Upper lobe of left lung (tissue), 6 donors: ENCODE results near the gene WLS. TPM values are rescaled to one million over a fixed set of nuclear protein-coding genes. Genes with fewer than 3 reads are reported as not detected.

Experiments
- ATAC-seq, 2 donors: fragments of 200-7000 bp; cut with Tn5 transposase; one replicate each; pipeline ENCODE4 v1.9.1; 2022; ENCODE audit warnings: mild to moderate bottlenecking in 2 of 2, moderate library complexity in 2 of 2; ENCODE audit not compliant: low FRiP score in 2 of 2
- DNase-seq, 2 donors: peaks; one replicate each; pipeline ENCODE4 v3.0.0-alpha.2; 2019 to 2020
- H3K27ac ChIP-seq, 4 donors: fragments of 200-600 bp; sonication (generic); one replicate each; pipeline ENCODE4 v1.5.1; 2016 to 2019
- H3K27me3 ChIP-seq, 4 donors: fragments of 200-600 bp; sonication (generic); one replicate each; pipeline ENCODE4 v1.5.1; 2017 to 2019
- H3K36me3 ChIP-seq, 4 donors: fragments of 200-600 bp; sonication (generic); one replicate each; pipeline ENCODE4 v1.5.1; 2016 to 2019
- H3K4me1 ChIP-seq, 4 donors: fragments of 200-600 bp; sonication (generic); one replicate each; pipeline ENCODE4 v1.5.1; 2018 to 2019
- H3K4me3 ChIP-seq, 4 donors: fragments of 200-600 bp; sonication (generic); one replicate each; pipeline ENCODE4 v1.5.1; 2017 to 2019; ENCODE audit warnings: mild to moderate bottlenecking in 2 of 4, moderate library complexity in 1 of 4
- H3K9me3 ChIP-seq, 4 donors: fragments of 200-600 bp; sonication (generic); one replicate each; pipeline ENCODE4 v1.5.1; 2018 to 2019
- EP300 ChIP-seq, 4 donors: sonication (generic); formaldehyde crosslinking; IDR thresholded peaks; one replicate each; pipeline ENCODE4 v1.5.1; 2017; ENCODE audit warnings: antibody characterized with exemption in 4 of 4, control low read depth in 2 of 4
- POLR2A ChIP-seq, 4 donors: fragments of 450-650 bp; IDR thresholded peaks; one replicate each; pipeline ENCODE4 v1.5.1; 2016 to 2017; ENCODE audit warnings: antibody characterized with exemption in 4 of 4, mild to moderate bottlenecking in 2 of 4
- POLR2AphosphoS5 ChIP-seq, 2 donors: sonication (generic); formaldehyde crosslinking; IDR thresholded peaks; one replicate each; pipeline ENCODE4 v1.5.1; 2017; ENCODE audit warnings: antibody characterized with exemption in 2 of 2
- whole genome bisulfite sequencing, 2 donors: methylation state at CpG; one replicate each; pipeline ENCODE4 v1.1.5; 2017 to 2018; 5-methylcytosine and 5-hydroxymethylcytosine counted together
- total RNA-seq, 6 donors: library from RNA; depleted of rRNA in 4 of 6; stranded (reverse); fragments of >200 nt in 4 of 6; gene quantifications; one replicate each; pipeline versions ENCODE4 v1.1.0 to v1.2.1, GENCODE V29; 2016 to 2021
- TF ChIP-seq, protein P1 (sequence below), 6 experiments: fragments of 450-650 bp in 4 of 6; fragments of 200-600 bp in 2 of 6; sonication (generic) in 2 of 6; IDR thresholded peaks; one replicate each; pipeline ENCODE4 v1.5.1; 2016 to 2019; ENCODE audit warnings: antibody characterized with exemption in 6 of 6
- donor health status: DM: no; HTN: no; CAD: no; lungs with moderate emphysema.
- donor health status: DM: no; HTN: yes; CAD: no; lungs with severe emphysema.

Gene WLS
- total RNA-seq, 6 donors from 2014 or later, result 33.5 to 113 (median 61.3) TPM

DNA sequence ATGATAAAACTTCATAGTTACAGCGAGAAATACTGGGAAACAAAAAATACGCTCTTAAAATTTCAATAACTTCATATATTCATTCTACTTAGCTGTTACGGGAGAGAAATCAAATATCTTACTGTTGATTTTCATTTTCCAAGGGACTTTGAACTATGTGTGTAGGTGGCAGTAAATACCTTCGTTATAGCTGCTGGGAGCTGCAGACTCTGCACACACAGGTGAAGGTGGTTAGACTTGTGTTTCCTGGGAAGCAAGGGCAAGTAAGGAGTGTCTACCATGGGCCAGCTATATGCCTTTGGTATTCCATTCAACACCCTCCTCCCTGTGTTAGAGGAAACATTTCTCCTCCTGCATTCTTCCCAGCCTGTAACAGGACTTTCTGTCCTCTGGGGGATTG, 130.5 kb downstream of the WLS start:
- H3K36me3 ChIP-seq, result no peaks in the 10 kb centered on the region
- H3K27ac ChIP-seq, result no peak overlapping the region
- no peaks in the 10 kb centered on the region for H3K4me1 ChIP-seq
- no peak overlapping the region for H3K4me3 ChIP-seq
- DNase-seq, result no peak
- ATAC-seq, result no peak
- TF ChIP-seq, protein P1, sequence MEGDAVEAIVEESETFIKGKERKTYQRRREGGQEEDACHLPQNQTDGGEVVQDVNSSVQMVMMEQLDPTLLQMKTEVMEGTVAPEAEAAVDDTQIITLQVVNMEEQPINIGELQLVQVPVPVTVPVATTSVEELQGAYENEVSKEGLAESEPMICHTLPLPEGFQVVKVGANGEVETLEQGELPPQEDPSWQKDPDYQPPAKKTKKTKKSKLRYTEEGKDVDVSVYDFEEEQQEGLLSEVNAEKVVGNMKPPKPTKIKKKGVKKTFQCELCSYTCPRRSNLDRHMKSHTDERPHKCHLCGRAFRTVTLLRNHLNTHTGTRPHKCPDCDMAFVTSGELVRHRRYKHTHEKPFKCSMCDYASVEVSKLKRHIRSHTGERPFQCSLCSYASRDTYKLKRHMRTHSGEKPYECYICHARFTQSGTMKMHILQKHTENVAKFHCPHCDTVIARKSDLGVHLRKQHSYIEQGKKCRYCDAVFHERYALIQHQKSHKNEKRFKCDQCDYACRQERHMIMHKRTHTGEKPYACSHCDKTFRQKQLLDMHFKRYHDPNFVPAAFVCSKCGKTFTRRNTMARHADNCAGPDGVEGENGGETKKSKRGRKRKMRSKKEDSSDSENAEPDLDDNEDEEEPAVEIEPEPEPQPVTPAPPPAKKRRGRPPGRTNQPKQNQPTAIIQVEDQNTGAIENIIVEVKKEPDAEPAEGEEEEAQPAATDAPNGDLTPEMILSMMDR (IDR thresholded peaks at IDR 0.05), result no peak
- TF ChIP-seq EP300 (IDR thresholded peaks at IDR 0.05) (no peak), POLR2AphosphoS5 (IDR thresholded peaks at IDR 0.05) (no peak), POLR2A (IDR thresholded peaks at IDR 0.05) (no peak)
- WGBS, 2 donors, result 91 to 95% methylated on average over 4 of the region's 4 CpGs
- H3K27me3 ChIP-seq, result no peaks in the 10 kb centered on the region
- no peaks in the 10 kb centered on the region for H3K9me3 ChIP-seq

DNA sequence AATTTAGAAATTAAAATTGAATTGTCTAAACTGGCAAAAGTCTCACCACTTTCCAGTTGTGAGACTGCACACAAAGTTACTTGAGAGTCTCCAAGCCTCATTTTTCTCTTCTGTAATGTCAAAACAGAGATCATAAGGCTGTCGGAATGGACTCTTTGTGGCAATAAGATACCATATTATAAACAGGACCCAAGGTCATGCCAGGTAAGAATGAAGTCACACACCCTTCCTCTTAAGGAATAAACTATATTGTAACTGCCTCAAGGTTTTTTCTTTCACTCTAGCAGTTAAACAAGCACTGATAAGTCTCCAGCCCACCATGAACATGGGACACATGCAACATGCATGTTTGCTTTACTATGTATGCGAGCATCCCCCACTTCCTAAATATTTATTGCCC, 131.8 kb downstream of the WLS start:
- H3K4me1 ChIP-seq, result no peaks in the 10 kb centered on the region
- H3K36me3 ChIP-seq, result no peaks in the 10 kb centered on the region
- ATAC-seq (no peak), DNase-seq (no peak)
- H3K9me3 ChIP-seq, result no peaks in the 10 kb centered on the region
- H3K27ac ChIP-seq, result no peak overlapping the region
- WGBS, 2 donors, result 76 to 84% methylated on average over 2 of the region's 2 CpGs
- no peak for TF ChIP-seq POLR2AphosphoS5 (IDR thresholded peaks at IDR 0.05)
- no peak for TF ChIP-seq POLR2A (IDR thresholded peaks at IDR 0.05)
- TF ChIP-seq EP300 (IDR thresholded peaks at IDR 0.05), result no peak
- TF ChIP-seq, protein P1 (IDR thresholded peaks at IDR 0.05), result no peak
- no peaks in the 10 kb centered on the region for H3K27me3 ChIP-seq
- no peak overlapping the region for H3K4me3 ChIP-seq

DNA sequence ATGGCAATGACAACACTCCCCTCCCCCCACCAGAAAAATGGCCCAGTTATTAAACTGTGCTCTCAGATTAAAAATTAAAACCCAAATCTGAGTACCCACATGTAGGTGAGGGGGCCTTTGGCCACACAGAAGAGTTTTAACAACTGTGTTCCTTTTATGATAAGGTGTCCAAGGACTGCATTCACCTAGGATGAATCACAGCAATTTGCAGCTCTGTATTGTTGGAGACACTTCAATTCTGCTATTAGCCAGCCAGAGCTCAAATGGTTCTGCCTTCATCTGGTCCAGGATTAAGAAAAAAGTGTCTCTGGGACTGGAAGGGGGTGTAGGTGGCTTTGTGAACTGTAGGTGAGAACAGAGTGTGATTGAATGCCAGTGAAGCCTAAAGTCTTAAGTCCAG, 138.6 kb downstream of the WLS start:
- Histone ChIP-seq H3K4me1 (no peaks in the 10 kb centered on the region), H3K27ac (no peak overlapping the region), H3K9me3 (no peaks in the 10 kb centered on the region), H3K36me3 (no peaks in the 10 kb centered on the region), H3K27me3 (no peaks in the 10 kb centered on the region), H3K4me3 (no peak overlapping the region)
- ATAC-seq (no peak), DNase-seq (no peak)
- no peak for TF ChIP-seq POLR2AphosphoS5 (IDR thresholded peaks at IDR 0.05)
- no peak for TF ChIP-seq EP300 (IDR thresholded peaks at IDR 0.05)
- TF ChIP-seq POLR2A (IDR thresholded peaks at IDR 0.05), result no peak
- TF ChIP-seq, protein P1 (IDR thresholded peaks at IDR 0.05), result no peak

DNA sequence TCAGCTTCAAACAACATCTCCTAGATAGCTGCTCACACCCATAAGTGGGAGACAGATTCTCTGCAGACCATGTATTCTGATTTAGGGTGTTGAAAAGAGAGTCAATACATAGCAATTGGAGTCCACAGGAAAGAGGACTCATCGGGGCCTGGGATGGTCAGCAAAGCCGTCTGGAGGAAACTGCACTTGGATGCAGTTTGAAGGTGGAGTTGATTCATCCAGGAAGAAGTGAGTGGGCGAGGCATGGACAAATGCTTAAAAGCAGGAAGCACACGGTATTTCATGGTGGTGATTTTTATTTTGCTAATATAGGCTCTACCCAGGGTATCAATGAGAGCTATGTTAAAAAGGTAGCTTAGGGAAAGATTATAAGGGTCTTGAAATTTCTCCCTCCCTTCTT, 145.1 kb downstream of the WLS start:
- no peak for TF ChIP-seq POLR2A (IDR thresholded peaks at IDR 0.05)
- TF ChIP-seq, protein P1 (IDR thresholded peaks at IDR 0.05), result no peak
- no peak for ATAC-seq
- Histone ChIP-seq H3K4me1 (no peaks in the 10 kb centered on the region), H3K27me3 (no peaks in the 10 kb centered on the region), H3K4me3 (no peak overlapping the region), H3K9me3 (no peaks in the 10 kb centered on the region), H3K27ac (no peak overlapping the region), H3K36me3 (no peaks in the 10 kb centered on the region)
- 75 to 80% methylated on average over 4 of the region's 4 CpGs for WGBS, 2 donors
- DNase-seq, result no peak

DNA sequence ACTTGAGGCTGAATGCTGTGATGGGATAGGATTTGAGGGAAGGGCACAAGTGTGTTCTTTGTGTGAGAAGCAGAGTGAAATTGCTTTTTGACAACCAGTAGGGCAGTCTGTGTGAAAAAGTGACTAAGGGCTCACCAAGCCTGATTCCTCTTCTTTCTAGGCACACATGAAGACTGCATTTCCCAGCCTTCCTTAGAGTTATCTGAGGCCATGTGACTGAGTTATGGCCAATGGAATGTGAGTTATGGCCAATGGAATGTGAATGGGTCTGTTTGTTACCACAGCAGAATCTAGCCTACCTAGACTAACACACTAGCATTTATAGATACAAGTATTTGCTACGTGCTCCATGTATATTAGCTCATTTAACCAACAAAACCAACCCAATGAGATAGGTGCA, 146.6 kb downstream of the WLS start:
- Histone ChIP-seq H3K36me3 (no peaks in the 10 kb centered on the region), H3K4me3 (no peak overlapping the region), H3K4me1 (no peaks in the 10 kb centered on the region), H3K27ac (no peak overlapping the region), H3K9me3 (no peaks in the 10 kb centered on the region), H3K27me3 (no peaks in the 10 kb centered on the region)
- 88 to 90% methylated on average over 1 of the region's 1 CpG for WGBS, 2 donors
- DNase-seq (no peak), ATAC-seq (no peak)
- TF ChIP-seq EP300 (IDR thresholded peaks at IDR 0.05) (no peak), POLR2A (IDR thresholded peaks at IDR 0.05) (no peak), POLR2AphosphoS5 (IDR thresholded peaks at IDR 0.05) (no peak)
- TF ChIP-seq, protein P1 (IDR thresholded peaks at IDR 0.05), result no peak
